Stimulated activated CD4-positive, alpha-beta T cell treated with anti-CD3 and anti-CD28 coated beads, Interleukin-15, amount 100 ng/mL, for 1 hour (primary cell): ENCODE measurements around the gene UCK2.

Experiments
- DNase-seq, 2 donors: peaks; one replicate each; pipeline ENCODE4 v3.0.0-alpha.2; 2020; ENCODE audit warnings: low read depth in 1 of 2, low spot score in 1 of 2

Gene UCK2

DNA sequence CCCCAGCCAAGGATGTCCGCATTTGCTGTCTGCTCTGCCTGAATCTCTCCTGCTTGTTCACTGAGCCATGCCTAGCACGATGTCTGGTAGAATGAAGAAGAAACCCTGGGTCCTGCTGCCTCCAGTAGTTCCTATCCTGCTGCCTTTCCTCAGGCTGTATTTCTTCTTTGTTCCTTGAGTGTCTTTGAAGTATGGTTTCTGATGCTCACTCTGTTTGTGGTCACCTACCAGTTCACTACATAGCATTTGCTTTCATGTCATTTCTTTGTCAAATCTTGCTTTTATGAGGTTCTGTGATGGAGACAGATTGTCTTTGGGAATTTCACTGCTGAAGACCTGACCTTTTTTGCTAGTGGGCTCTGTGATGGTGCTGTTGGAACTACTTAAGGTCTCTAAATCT, 5.9 kb downstream of the UCK2 start:
- DNase-seq: no peak

DNA sequence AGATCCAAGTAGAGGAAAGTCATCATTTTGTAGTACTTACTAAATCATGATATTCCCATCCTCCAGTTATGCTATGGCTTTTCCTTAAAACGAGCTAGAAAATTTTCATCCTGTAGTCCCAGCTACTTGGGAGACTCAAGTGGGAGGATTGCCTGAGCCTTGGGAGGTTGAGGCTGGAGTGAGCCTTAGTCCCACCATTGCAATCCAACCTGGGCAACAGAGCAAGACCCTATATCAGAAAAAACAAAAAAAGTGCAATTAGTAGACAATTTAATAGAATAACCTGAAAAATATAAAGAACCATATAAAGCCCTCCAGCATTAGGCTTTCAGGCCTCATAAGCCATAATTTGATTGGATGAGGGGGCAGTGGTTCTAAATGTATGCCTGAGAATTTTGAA, 6.8 kb downstream of the UCK2 start:
- DNase-seq: no peak

DNA sequence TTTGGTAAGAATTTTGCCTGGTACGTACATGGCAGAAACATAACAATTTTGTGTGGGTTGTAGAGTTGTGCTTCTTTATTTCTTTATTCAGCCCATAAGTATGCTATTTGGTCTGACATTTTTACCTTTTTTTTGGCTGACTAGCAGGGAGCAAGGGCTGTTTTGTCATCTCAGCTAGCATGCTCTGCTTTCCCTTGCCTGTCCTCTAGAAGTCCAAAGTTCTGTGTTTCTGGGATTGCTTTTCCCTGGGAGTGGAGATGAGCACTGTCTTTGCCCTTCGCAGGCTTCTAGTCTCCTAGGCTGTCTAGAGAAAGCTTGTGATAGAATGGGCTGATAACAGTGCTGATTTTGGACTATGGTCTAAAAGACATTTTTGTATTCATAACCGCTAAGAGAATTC, 7.5 kb downstream of the UCK2 start:
- DNase-seq: no peak

DNA sequence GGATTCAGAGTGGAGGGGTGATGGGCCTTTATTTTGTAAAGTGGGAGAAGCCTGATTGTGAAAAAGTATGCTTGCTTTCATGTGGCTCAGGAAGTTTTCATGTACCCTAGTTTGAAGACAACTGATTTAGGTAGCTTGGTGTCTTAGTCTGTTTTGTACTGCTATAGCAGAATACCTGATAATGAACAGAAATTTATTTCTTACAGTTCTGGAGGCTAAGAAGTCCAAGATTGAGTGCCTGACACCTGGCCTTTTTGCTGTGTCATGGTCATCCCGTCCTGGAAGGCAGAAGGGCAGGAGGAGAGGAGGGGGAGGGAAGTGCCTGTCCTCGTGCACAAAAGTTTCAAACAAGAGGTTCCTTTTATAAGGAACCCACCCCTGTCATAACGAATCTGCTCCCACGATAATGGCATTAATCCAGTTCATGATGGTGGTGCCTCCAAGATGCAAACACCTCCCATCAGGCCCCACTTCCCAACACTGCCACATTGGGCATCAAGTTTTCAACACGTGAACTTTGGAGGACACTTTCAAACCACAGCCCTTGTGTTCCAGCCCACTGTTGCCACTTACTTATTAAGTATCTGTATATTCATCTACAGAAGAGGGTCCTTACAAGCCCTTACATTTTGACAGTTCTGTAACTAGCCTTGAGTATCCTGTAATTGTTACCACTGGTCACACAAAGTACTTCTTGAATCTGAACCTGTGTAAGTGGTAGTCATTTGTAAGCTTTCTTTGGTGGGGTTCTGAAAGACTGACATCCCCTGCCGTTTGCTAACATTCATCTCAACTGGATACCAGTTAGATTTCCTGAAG, 9.5 kb downstream of the UCK2 start:
- no peak for DNase-seq

DNA sequence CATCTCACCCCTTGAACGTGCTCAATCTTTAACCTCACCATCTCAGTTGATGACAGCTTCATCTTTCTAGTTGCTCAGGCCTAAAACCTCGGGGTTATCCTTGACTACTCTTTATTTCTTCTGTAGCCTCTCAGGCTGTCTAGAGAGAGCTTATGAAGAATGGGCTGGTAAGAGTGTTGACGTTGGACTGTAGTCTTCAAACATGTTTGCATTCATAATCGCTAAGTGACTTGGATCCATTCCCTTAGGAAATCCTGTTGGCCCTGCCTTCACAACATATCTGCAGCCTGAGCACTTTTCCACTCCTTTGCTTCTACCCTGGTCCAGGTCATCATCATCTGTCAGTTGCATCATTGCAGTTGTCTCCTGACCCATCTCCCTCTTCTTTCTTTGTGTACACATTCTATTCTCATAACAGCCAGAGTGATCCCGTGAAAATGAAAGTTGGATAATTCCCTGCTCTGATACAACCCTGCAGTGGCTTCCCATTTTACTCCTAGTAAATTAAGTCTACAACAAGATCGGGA, 10.5 kb downstream of the UCK2 start:
- no peak for DNase-seq

DNA sequence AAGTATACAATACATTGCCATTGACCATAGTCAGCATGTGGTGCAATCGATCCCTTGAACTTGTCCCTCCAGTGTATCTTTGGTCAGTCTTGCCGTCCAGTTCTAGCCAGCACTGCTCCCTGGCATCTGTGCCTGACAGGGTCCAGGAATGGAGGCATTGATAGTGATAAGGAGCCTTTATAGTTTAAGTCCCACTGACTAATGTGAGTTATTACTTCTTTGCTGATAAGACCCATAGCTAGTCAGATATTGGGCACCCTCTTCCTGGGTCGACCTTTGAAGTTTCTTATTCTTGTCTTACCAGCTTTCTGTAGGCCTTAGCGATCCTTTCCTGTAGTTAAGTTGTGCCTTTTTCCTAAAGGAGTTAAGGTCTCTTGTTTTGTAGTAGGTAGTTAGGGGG, 13.0 kb downstream of the UCK2 start:
- no peak for DNase-seq

DNA sequence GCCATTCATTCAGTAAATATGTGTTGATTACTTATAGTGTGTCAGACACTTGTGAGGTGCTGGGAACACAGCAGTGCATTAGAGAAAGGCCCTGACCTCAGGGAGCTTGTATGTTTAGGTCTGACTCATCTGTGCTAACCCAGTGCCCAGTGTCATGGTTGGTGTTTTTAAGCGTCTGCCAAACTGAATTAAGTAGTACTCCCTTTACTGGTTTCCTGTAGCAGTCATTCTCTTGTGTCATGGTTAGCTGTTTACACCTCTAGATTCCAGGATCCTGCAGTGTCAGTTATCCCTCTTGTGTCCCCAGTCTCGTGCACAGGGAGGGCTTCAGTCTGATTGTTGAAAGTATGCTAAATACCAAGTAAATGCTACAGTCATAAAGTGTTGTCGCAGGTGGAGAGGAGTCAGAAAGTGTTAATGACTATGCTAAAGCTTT, 14.2 kb downstream of the UCK2 start:
- no peak for DNase-seq

DNA sequence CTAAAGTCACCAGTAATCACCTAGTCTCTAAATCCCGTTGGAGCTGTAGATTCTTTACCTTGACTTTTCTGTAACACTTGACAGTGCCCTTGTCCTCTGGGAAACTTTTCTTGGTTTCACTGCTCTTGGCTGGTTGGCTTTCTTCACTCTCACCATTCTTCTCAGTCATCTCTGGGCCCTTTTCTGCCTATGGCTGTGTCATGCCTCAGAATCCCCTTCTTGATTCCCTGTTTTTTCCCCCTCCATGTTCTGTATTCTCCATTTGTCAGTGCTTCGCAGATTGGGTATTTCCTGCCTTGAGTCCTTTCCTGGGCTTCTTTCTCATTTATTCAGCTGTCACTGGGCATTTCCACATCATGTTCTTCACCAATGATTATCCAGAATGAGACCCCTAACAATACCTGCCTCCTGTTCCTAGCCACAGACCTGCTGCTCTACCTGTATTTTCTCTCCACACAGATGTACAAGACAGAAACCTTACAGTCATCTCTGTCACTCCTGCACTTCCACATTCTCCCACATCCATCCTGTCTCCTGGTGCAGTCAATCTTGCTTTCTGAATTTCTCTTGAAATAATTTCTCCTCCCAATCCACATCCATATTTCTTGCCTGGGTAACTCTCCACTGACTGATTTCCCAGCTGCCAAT, 14.7 kb downstream of the UCK2 start:
- DNase-seq: no peak

DNA sequence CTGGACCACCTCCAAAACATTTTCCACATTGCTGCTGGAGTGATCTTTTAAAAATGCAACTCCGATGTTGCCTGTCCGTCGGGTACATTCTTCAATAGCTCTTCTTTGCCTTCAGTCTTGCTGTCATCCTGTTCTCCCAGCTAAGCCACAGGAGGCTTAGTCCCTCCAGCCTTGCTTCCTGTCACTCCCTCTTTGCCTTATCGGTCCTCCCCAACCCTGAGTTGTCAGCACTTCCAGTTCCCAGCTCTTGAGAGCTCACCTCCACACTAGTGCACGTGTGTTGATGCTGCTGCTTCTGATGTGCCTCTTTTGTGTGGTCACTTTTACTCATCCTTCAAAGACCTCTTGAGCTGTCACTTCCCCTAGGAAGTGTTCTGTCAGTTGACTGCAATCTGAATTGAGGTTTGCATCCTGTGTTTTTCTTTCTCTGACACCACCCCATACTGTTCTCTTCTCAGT, 15.3 kb downstream of the UCK2 start:
- no peak for DNase-seq

DNA sequence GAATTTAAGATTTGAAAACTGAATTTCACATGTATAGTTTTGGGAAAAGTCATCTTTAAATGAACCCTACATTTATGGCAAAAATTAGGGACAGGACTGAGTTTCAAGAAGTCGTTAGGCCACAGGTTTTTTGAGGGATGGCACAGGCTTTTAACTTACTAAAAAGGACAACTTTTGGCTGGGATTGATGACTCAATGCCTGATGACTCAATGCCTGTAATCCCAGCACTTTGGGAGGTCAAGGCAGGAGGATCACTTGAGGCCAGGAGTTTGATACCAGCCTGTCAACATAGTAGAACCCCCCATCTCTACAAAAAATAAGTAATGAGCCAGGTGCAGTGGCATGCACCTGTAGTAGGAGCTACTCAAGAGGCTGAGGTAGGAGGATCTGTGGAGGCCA, 15.9 kb downstream of the UCK2 start:
- DNase-seq: no peak

DNA sequence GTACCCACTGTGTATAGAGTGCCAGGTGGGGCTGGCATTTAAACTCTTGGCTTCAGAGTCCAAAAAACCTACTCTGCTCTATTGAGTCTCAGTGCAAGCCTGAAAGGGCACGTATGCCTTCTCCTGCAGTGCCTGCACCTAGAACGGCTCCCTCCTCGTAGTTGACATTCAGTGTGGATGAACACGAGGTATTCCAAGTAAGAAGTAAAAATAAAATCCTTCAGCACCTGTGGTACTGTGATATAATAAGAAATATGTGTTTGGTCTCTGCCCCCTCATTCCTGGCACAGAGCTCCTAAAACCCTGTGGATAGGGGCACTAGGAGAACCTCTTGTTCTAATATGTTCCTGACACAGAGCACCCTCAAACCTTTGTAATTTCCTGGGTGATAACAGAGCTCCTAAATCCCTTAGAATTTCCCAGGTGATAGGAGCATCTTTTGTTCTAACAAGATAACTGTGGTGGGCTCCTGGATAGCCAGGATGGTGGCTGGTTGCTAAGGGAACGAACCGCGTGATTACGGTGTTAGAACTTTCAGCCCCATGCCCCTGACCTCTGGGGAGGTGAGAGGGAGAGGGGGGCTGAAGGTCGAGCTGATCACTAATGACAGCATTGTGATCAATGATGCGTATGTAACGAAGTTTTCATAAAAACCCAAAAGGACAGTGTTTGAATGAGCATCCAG, 16.8 kb downstream of the UCK2 start:
- no peak for DNase-seq

DNA sequence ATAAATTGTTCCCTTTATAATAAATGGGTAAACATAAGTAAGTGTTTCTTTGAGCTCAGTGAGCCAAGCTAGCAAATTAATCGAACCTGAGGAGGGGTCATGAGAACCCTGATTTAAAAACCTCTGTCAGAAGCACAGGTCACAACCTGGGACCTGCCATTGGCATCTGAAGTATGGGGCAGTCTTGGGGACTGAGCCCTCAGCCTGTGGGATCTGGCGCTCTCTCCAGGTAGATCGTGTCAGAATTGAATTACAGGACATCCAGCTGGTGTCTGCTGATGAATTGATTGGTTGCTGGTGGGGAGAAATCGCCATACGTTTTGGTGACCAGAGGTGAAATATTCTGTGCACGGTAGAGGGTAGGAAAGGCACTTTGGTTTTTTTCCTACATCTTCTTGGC, 17.5 kb downstream of the UCK2 start:
- DNase-seq: no peak

DNA sequence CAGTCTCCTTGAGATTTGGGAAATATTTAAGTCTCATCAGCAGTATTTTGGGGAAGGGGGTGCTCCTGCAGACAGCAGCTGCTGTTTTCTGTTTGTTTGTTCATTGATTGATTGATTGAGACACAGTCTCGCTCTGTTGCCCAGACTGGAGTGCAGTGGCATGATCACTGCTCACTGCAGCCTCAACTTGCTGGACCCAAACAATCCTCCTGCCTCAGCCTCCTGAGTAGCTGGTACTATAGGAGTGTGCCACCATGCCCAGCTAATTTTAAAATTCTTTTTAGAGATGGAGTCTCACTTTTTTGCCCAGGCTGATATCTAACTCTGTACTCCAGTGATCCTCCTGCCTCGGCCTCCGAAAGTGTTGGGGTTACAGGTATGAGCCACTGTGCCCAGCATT, 18.2 kb downstream of the UCK2 start:
- no peak for DNase-seq

DNA sequence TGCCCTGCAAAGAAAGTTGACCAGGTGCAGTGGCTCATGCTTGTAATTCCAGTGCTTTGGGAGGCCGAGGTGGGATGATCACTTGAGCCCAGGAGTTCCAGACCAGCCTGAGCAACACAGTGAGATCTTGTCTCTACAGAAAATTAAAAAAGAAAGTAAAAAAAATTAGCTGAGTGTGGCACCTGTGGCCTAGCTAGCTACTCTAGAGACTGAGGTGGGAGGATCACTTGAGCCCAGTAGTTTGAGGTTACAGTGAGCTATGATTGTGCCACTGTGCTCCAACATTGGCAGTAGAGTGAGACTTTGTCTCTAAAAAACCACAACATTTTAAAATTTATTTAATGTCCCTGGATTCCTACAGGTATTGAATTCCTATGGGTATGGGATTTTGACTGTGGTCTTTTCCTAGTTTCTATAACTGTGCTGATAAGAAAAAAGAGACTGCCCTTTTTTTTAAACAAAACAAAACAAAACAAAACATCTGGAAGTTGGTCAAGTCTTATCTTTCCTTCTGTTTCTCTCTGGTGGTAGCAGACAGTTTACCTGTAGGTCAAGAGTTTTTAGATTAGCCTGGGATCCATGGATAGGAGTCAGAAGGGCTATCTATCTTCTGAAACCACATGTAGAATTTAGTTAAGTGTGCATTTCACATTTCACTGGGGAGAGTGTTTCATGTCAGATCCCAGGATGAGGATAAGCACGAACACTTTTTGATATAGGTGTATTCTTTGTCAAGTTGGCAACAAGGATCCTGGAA, 18.8 kb downstream of the UCK2 start:
- no peak for DNase-seq

DNA sequence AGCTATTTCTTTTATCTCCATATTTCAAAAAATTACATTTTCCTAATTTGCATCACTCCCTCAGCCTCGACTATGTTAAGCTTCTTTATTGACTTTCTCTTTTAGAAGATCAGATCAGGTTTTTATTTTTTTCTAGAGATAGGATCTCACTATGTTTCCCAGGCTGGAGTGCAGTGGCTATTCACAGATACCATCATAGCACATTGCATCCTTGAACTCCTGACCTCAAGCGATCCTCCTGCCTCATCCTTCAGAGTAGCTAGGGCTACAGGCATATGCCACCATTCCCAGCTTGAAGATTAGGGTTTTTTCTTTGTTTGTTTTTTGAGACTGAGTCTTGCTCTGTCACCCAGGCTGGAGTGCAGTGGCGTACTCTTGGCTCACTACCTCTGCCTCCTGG, 20.1 kb downstream of the UCK2 start:
- no peak for DNase-seq

DNA sequence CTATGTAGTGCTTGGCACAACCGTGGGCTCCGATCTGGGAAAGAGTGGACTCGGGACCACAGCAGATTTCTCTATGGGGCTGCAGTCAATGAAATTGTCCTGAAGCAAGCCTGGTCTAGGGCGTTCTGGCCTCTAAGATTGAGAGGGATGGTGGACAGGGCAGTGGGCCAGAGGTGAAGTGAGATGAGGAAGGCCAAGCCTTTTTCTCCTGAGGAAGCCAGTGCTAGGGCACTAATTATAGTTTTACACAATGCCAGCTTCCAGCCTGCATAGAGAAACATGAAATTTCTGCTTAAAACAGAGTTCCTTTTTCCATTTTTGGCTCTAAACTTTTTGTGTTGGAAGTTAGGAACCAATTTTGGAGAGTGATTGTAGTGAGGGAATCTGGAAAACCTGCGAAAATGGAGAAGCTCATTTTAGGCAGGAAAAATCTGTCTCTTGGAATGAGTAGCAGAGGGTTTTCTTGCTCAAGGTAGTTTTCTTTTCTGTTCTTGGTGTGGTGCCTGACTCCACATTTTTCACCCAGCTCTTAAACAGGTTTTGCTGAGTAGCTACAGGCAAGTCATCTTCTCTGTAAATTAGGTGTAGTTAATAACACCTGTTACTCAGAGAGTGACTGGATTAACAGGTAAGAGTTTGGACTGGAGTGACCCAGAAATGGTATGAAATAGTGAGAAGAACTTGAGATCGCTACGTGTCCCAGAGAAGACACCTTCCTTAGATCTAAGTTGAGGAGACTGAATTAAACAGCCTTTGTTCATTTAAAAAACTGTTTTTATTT, 22.1 kb downstream of the UCK2 start:
- no peak for DNase-seq

DNA sequence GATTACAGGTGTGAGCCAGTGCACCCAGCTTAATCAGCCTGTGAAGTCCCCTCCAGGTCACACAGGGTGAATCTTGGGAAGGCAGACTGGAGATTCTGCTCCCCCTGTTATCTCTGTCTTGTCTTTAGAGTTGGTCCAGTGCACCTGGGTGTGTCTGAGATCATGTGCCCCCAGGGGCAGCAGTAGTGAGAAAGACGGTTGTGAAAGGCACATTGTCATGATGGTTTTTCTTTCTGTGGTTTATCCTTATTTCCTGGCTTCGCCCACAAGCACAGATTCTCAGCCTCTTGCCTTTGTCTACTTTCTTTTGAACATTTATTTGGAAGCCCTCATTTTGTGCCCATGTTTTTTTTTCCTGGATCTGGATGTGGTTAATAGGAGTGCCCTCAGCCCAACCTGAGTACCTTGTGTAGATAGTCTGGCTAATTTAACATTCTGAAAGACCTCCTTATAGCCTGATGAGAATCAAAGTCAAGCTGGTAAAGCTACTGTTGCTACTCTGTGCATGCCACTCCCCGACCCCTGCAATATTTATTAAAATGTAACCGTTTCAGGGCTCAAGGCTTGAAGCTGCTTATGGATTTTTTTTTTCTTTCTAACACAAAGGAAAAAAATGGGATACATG, 23.7 kb downstream of the UCK2 start:
- no peak for DNase-seq

DNA sequence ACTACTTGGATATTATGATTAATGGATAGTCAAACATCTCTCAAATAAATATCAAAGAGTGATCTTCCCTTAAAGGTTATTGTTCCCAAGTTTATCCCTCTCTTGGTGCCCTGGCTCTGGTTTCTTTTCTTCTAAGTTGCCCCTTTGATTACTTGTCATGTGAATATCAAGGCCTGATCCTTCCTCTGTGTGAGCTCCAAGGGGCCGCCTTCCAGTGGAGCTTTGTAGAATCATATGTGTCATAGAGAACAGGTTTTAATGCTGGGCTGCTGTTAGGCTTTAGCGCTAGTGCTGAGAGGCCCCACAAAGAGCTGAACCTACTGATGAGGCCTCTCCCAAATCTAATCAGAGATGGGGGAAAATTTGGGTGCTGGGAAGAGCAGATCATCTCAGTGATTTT, 25.5 kb downstream of the UCK2 start:
- no peak for DNase-seq

DNA sequence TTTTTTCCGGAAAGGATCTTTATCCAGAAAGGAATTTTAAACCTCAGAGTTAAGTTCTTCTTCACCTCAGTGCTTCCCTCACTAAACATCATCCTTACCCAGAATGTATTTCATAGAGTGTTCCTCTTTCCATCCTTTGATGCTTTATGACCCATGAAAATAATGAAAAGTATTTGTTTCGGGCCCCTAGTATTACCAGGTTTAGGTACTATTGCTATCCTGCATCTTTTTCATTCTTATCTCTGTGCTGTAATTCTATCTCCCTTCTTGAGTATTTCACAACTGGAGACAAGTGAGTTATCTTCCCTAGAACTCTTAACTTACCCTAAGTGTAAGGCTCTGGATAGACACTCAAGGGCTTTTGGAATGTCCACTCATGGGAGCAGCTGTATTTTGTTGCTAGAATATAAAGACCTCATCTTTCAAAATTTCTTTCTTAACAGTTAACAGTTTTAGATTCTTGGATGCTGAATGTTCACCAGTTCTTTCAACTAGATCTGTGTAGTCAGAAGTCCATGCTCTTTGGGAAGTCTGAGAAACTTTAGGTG, 26.2 kb downstream of the UCK2 start:
- no peak for DNase-seq
